OCI-LY7 (cell line): ENCODE measurements around the gene ZFP36L1. TPM values are rescaled to one million over a fixed set of nuclear protein-coding genes. Genes with fewer than 3 reads are reported as not detected.

ENCODE experiments used
- BruUV-seq: library from RNA; stranded (reverse); fragments of 400-500 nt; replicated peaks from 2 replicates; lab custom pipeline; 2021; lab: Mats Ljungman, UMichigan
- CTCF ChIA-PET: fragments of 300-600 bp; sonication (Branson Sonifier 250); formaldehyde crosslinking; loops from one replicate; lab custom pipeline; 2022; ENCODE audit warnings: antibody characterized with exemption; ENCODE audit not compliant: unreplicated experiment; lab: Charles Lee
- POLR2A ChIA-PET: fragments of 300-600 bp; sonication (Branson Sonifier 250); formaldehyde crosslinking; loops from one replicate; lab custom pipeline; 2022; ENCODE audit warnings: antibody characterized with exemption; lab: Charles Lee
- DNase-seq: peaks from one replicate; pipeline ENCODE4 v3.0.0-alpha.2; 2015; ENCODE audit warnings: low spot score
- H2AFZ ChIP-seq: fragments of 200-600 bp; sonication (generic), shearing (Covaris generic); 2 replicates; pipeline ENCODE4 v1.6.1; 2014; ENCODE audit warnings: mild to moderate bottlenecking, antibody characterized with exemption, low read length, moderate library complexity
- H3K27ac ChIP-seq: fragments of 200-600 bp; sonication (generic); 2 replicates; pipeline ENCODE4 v1.5.1; 2014; ENCODE audit warnings: mixed run types, low read depth, mild to moderate bottlenecking, moderate library complexity, low read length, inconsistent platforms; ENCODE audit not compliant: poor library complexity, severe bottlenecking
- H3K36me3 ChIP-seq: fragments of 200-600 bp; sonication (generic); 2 replicates; pipeline ENCODE4 v1.6.1; 2014; ENCODE audit warnings: mild to moderate bottlenecking, antibody characterized with exemption, low read length, moderate library complexity, mixed read lengths; ENCODE audit not compliant: insufficient read depth
- H3K4me1 ChIP-seq: fragments of 200-600 bp; sonication (generic); 2 replicates; pipeline ENCODE4 v1.5.1; 2014; ENCODE audit warnings: mild to moderate bottlenecking, low read length; ENCODE audit not compliant: insufficient read depth, poor library complexity, severe bottlenecking
- H3K4me2 ChIP-seq: fragments of 200-600 bp; sonication (generic); 2 replicates; pipeline ENCODE4 v1.6.1; 2014; ENCODE audit warnings: mild to moderate bottlenecking, low read length
- H3K4me3 ChIP-seq: fragments of 200-600 bp; sonication (generic); 2 replicates; pipeline ENCODE4 v1.5.1; 2014; ENCODE audit warnings: mild to moderate bottlenecking, low read depth, low read length; ENCODE audit not compliant: poor library complexity, severe bottlenecking
- H3K79me2 ChIP-seq: fragments of 200-600 bp; sonication (generic); 2 replicates; pipeline ENCODE4 v1.6.1; 2016; ENCODE audit warnings: low read depth, mild to moderate bottlenecking, low read length, moderate library complexity, mixed read lengths; ENCODE audit not compliant: insufficient read depth
- H3K9me2 ChIP-seq: fragments of 200-600 bp; sonication (generic); 2 replicates; pipeline ENCODE4 v1.6.1; 2016; ENCODE audit warnings: mild to moderate bottlenecking, low read length, mixed read lengths; ENCODE audit not compliant: insufficient read depth
- H3K9me3 ChIP-seq: fragments of 200-600 bp; sonication (generic); 2 replicates; pipeline ENCODE4 v1.6.1; 2014; ENCODE audit warnings: mild to moderate bottlenecking, mixed run types, low read length, mixed read lengths
- H4K20me1 ChIP-seq: fragments of 200-600 bp; sonication (generic); 2 replicates; pipeline ENCODE4 v1.6.1; 2014; ENCODE audit warnings: mild to moderate bottlenecking, antibody characterized with exemption, low read length, moderate library complexity, mixed read lengths; ENCODE audit not compliant: insufficient read depth
- EZH2phosphoT487 ChIP-seq: fragments of 200-600 bp; sonication (generic); IDR thresholded peaks from 2 replicates; pipeline ENCODE4 v1.6.1; 2018; ENCODE audit warnings: low read depth, borderline replicate concordance, mild to moderate bottlenecking, mixed run types, antibody characterized with exemption, low read length, moderate library complexity, mixed read lengths
- intact Hi-C: fragments of 100-400 bp; cut with micrococcal nuclease; formaldehyde crosslinking; loops from one replicate; pipeline ENCODE4 v1.10.0; 2022; ENCODE audit not compliant: unreplicated experiment
- total RNA-seq, 2 experiments: library from RNA; depleted of rRNA in 1 of 2; stranded (reverse); fragments of >200 nt in 1 of 2; shearing (Covaris generic) in 1 of 2; gene quantifications; 2 replicates each; pipeline ENCODE4 v1.2.3, GENCODE V29; 2014 to 2022
- TF ChIP-seq, protein P1 (sequence below): fragments of 200-600 bp; sonication (generic); conservative IDR thresholded peaks from 2 replicates; pipeline ENCODE4 v1.5.1; 2014; ENCODE audit warnings: mild to moderate bottlenecking, antibody characterized with exemption, low read length, moderate library complexity, mixed read lengths

Gene ZFP36L1
- total RNA-seq, 2 experiments from 2014 or later, result 24.2 to 57.0 TPM

DNA sequence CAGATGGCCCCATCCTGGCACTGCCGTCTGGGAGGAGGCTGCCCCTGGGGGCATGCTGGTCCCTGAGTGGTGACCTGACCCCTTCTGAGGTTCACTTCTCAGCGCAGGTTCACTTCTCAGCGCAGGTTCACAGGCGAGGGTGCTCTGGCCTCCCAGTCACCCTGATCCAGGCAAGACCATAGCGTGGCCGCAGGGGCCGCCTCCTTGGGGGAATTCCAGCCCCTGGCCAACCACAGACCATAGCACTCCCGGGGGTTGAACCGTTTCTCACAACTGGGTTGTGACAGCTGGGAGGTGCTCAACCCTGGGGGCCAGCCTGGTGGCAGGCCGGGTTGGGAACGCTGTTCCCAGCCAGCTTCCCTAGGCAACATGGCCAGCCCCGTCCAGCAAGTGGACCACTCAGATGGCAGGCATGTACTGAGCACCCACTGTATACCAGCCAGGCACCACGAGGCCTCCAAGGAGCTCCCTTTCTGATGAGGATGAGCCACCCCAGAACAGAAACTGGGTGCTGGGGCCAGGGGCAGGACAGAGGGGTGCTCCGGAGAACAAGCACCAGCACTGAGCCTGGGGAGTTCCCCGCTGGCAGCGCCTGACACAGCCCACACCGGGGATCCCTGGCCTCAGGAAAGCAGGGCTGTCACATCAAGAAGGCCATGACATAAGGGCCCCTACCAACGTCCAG, 28.3 kb upstream of the ZFP36L1 start:
- Histone ChIP-seq H3K27ac (no peak overlapping the region), H3K4me3 (no peak overlapping the region), H3K4me2 (peak overlapping the region; percentile 64; the same call in 1 of the 2 replicates), H3K9me2 (no peaks in the 10 kb centered on the region), H2AFZ (peak overlapping the region; percentile 82; the same call in 1 of the 2 replicates), H3K4me1 (peaks cover 71% of the 10 kb centered on the region), H4K20me1 (no peaks in the 10 kb centered on the region), H3K9me3 (no peaks in the 10 kb centered on the region), H3K36me3 (no peaks in the 10 kb centered on the region), H3K79me2 (no peaks in the 10 kb centered on the region)
- ChIA-PET POLR2A (interaction anchor here (0.6 to 1.1 kb wide), 2 partner anchors 26 to 655 kb away, joined by 3 to 5 read pairs; no protein-coding TSS in a partner anchor), CTCF (no interaction called here)
- intact Hi-C loops, result loop anchor here (10.0 kb wide), 1 partner anchor 986 kb away; no protein-coding TSS in a partner anchor
- no peak for TF ChIP-seq EZH2phosphoT487
- TF ChIP-seq, protein P1, sequence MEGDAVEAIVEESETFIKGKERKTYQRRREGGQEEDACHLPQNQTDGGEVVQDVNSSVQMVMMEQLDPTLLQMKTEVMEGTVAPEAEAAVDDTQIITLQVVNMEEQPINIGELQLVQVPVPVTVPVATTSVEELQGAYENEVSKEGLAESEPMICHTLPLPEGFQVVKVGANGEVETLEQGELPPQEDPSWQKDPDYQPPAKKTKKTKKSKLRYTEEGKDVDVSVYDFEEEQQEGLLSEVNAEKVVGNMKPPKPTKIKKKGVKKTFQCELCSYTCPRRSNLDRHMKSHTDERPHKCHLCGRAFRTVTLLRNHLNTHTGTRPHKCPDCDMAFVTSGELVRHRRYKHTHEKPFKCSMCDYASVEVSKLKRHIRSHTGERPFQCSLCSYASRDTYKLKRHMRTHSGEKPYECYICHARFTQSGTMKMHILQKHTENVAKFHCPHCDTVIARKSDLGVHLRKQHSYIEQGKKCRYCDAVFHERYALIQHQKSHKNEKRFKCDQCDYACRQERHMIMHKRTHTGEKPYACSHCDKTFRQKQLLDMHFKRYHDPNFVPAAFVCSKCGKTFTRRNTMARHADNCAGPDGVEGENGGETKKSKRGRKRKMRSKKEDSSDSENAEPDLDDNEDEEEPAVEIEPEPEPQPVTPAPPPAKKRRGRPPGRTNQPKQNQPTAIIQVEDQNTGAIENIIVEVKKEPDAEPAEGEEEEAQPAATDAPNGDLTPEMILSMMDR, result no peak
- DNase-seq, result no peak
- no TSS peak for BruUV-seq

DNA sequence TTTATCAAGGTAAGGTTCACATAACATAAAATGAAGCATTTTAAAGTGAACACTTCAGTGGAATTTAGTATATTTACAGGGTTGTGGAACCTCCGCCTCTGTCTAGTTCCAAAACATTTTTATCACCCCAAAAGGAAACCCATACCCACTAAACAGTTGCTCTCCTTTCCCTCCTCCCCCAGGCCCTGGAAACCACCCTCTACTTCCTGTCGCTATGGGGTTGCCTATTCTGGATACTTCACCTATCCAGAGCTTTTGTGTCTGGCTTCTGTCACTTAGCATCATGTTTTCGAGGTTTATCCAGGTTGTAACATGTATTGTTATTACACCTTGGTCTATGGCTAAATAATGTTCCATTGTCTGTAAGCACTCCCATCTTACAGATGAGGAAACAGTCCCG, 27.7 kb upstream of the ZFP36L1 start:
- Histone ChIP-seq H3K36me3 (no peaks in the 10 kb centered on the region), H3K4me2 (peak overlapping the region; percentile 64; the same call in 1 of the 2 replicates), H3K9me2 (no peaks in the 10 kb centered on the region), H3K9me3 (no peaks in the 10 kb centered on the region), H3K4me1 (peaks cover 77% of the 10 kb centered on the region), H2AFZ (peak overlapping the region; percentile 30; the same call in 1 of the 2 replicates), H3K79me2 (peaks cover 3% of the 10 kb centered on the region; the same call in 1 of the 2 replicates), H4K20me1 (no peaks in the 10 kb centered on the region), H3K4me3 (no peak overlapping the region), H3K27ac (no peak overlapping the region)
- no TSS peak for BruUV-seq
- ChIA-PET CTCF (interaction anchor here (0.5 kb wide), 1 partner anchor 574 kb away, joined by 3 read pairs; no protein-coding TSS in a partner anchor), POLR2A (interaction anchor here (0.8 to 1.1 kb wide), 2 partner anchors 25 to 460 kb away, joined by 3 read pairs; no protein-coding TSS in a partner anchor)
- no peak for DNase-seq
- TF ChIP-seq, protein P1, result no peak
- no peak for TF ChIP-seq EZH2phosphoT487
- intact Hi-C loops, result loop anchor here (10.0 kb wide), 1 partner anchor 986 kb away; no protein-coding TSS in a partner anchor
